Testis (tissue), 5 donors: ENCODE results near the gene USP44. TPM values are rescaled to one million over a fixed set of nuclear protein-coding genes. Genes with fewer than 3 reads are reported as not detected.

Source experiments
- DNase-seq: peaks from one replicate; pipeline ENCODE4 v3.0.0-alpha.2; 2019
- H3K27ac ChIP-seq, 2 donors: fragments of 200-600 bp; sonication (generic); one replicate each; pipeline ENCODE4 v1.5.1; 2019
- H3K27me3 ChIP-seq: fragments of 200-600 bp; sonication (generic); one replicate; pipeline ENCODE4 v1.5.1; 2019
- H3K36me3 ChIP-seq: fragments of 200-600 bp; sonication (generic); one replicate; pipeline ENCODE4 v1.5.1; 2017; ENCODE audit warnings: low read depth; ENCODE audit errors: missing control alignments
- H3K4me1 ChIP-seq: fragments of 200-600 bp; sonication (generic); one replicate; pipeline ENCODE4 v1.5.1; 2019
- H3K4me3 ChIP-seq, 2 donors: fragments of 200-600 bp; sonication (generic); one replicate each; pipeline ENCODE4 v1.5.1; 2017 to 2019
- H3K9me3 ChIP-seq: fragments of 200-600 bp; sonication (generic); one replicate; pipeline ENCODE4 v1.5.1; 2017
- CTCF ChIP-seq, 3 experiments: fragments of 450-650 bp in 2 of 3; fragments of 200-600 bp in 1 of 3; sonication (generic) in 1 of 3; IDR thresholded peaks; one replicate each; pipeline ENCODE4 v1.5.1; 2016 to 2019; ENCODE audit warnings: antibody characterized with exemption in 3 of 3, mild to moderate bottlenecking in 2 of 3, moderate library complexity in 1 of 3
- POLR2A ChIP-seq: fragments of 450-650 bp; IDR thresholded peaks from one replicate; pipeline ENCODE4 v1.6.1; 2017; ENCODE audit warnings: antibody characterized with exemption, mild to moderate bottlenecking, moderate library complexity
- WGBS, 2 donors: methylation state at CpG; one replicate each; pipeline ENCODE4 v1.1.5; 2018; 5-methylcytosine and 5-hydroxymethylcytosine counted together
- intact Hi-C: fragments of 100-400 bp; cut with DNase I; formaldehyde crosslinking; loops from one replicate; pipeline ENCODE4 v1.15.1; 2023; ENCODE audit warnings: low total_unique reads
- long read RNA-seq, 2 donors: transcript quantifications; one replicate each; lab custom pipeline, GENCODE V29; 2026
- polyA plus RNA-seq: library from polyadenylated mRNA; stranded (reverse); fragments of 350-450 nt; fragmentation: Illumina TruSeq; extraction: RNeasy Lipid Tissue Mini Kit (QIAGEN cat#74804); gene quantifications from one replicate; pipeline ENCODE4 v1.2.3, GENCODE V29; 2014; ENCODE audit warnings: low read depth, low replicate concordance; ENCODE audit not compliant: insufficient read depth
- total RNA-seq, 2 donors: library from RNA; depleted of rRNA; stranded (reverse); fragments of >200 nt; gene quantifications; one replicate each; pipeline ENCODE4 v1.2.3, GENCODE V29; 2016

The USP44 gene
- total RNA-seq (10 to 100 TPM; 14.2 to 22.4 TPM), polyA plus RNA-seq (52.9 TPM)
- long read RNA-seq, donor 1, result 0 reads
- long read RNA-seq, donor 2, result 0 reads

- TF ChIP-seq CTCF (IDR thresholded peaks at IDR 0.05), result no peak
- TF ChIP-seq POLR2A, result no peak
These were observed at the start of gene USP44 for GRCh38 chr12:95551305-95551704. Gene USP44 (minus strand): TSS chr12:95551476. CDS start chr12:95534256, 17,220 bp downstream.

GRCh38 chr12:95600567-95600966, 49.3 kb upstream of the USP44 start:
- H3K4me1 ChIP-seq, result no peaks in the 10 kb centered on the region
- no peak for DNase-seq
- WGBS, 2 donors, result 96% methylated on average over 8 of the region's 8 CpGs
- no peaks in the 10 kb centered on the region for H3K36me3 ChIP-seq
- intact Hi-C loops, result no loop called here
- no peak overlapping the region for H3K27ac ChIP-seq
- H3K4me3 ChIP-seq, result no peak overlapping the region
- no peaks in the 10 kb centered on the region for H3K9me3 ChIP-seq
- H3K27me3 ChIP-seq, result no peaks in the 10 kb centered on the region
- TF ChIP-seq CTCF (IDR thresholded peaks at IDR 0.05), result no peak
- TF ChIP-seq POLR2A, result no peak

More at GRCh38 chr12:95551305-95551704, at the start of gene USP44:
- 36 to 52% methylated on average over 9 of the region's 9 CpGs for WGBS, 2 donors
- Histone ChIP-seq H3K4me1 (no peaks in the 10 kb centered on the region), H3K9me3 (no peaks in the 10 kb centered on the region), H3K4me3 (peak within 1 kb of the TSS in 1 of 2 donors; percentile 1), H3K36me3 (no peaks in the 10 kb centered on the region), H3K27ac (no peak within 1 kb of the TSS), H3K27me3 (no peaks in the 10 kb centered on the region)
- intact Hi-C loops, result no loop called here
- no peak for DNase-seq

GRCh38 chr12:95599880-95600279, 48.6 kb upstream of the USP44 start:
- no peak overlapping the region for H3K4me3 ChIP-seq
- H3K9me3 ChIP-seq, result no peaks in the 10 kb centered on the region
- H3K4me1 ChIP-seq, result no peaks in the 10 kb centered on the region
- no peaks in the 10 kb centered on the region for H3K36me3 ChIP-seq
- intact Hi-C loops, result no loop called here
- H3K27me3 ChIP-seq, result no peaks in the 10 kb centered on the region
- no peak for DNase-seq
- no peak overlapping the region for H3K27ac ChIP-seq
- TF ChIP-seq POLR2A (no peak), CTCF (IDR thresholded peaks at IDR 0.05) (no peak)
- whole genome bisulfite sequencing, 2 donors, result 81 to 84% methylated on average over 5 of the region's 5 CpGs

- no peak for DNase-seq
- Histone ChIP-seq H3K9me3 (no peaks in the 10 kb centered on the region), H3K27me3 (no peaks in the 10 kb centered on the region), H3K27ac (no peak overlapping the region), H3K4me3 (no peak overlapping the region), H3K4me1 (peaks cover 8% of the 10 kb centered on the region), H3K36me3 (no peaks in the 10 kb centered on the region)
- WGBS, 2 donors, result 45 to 61% methylated on average over 2 of the region's 2 CpGs
- no peak for TF ChIP-seq CTCF (IDR thresholded peaks at IDR 0.05)
- TF ChIP-seq POLR2A, result no peak
- intact Hi-C loops, result no loop called here
These were observed 42.9 kb upstream of the USP44 start for GRCh38 chr12:95594136-95594535.

GRCh38 chr12:95593266-95593871, 42.1 kb upstream of the USP44 start:
- Histone ChIP-seq H3K36me3 (no peaks in the 10 kb centered on the region), H3K27me3 (no peaks in the 10 kb centered on the region), H3K9me3 (no peaks in the 10 kb centered on the region), H3K27ac (no peak overlapping the region), H3K4me3 (no peak overlapping the region), H3K4me1 (peaks cover 8% of the 10 kb centered on the region)
- no peak for DNase-seq
- 25 to 44% methylated on average over 7 of the region's 7 CpGs for WGBS, 2 donors
- intact Hi-C loops, result no loop called here
- no peak for TF ChIP-seq POLR2A
- TF ChIP-seq CTCF (IDR thresholded peaks at IDR 0.05), result no peak
